CD4-positive, alpha-beta T cell (primary cell): ENCODE data around the gene G6PC3. TPM values are rescaled to one million over a fixed set of nuclear protein-coding genes. Genes with fewer than 3 reads are reported as not detected.

Source experiments
- ATAC-seq: fragments of 200-7000 bp; cut with Tn5 transposase; one replicate; pipeline ENCODE4 v1.10.0; 2022; ENCODE audit warnings: mild to moderate bottlenecking; ENCODE audit not compliant: poor library complexity
- CTCF ChIA-PET: fragments of 350-600 bp; sonication (Branson Sonifier 250); formaldehyde crosslinking; loops from one replicate; lab custom pipeline; 2021; ENCODE audit warnings: antibody characterized with exemption, inconsistent platforms; lab: Charles Lee
- POLR2A ChIA-PET: fragments of 350-600 bp; sonication (Branson Sonifier 250); formaldehyde crosslinking; loops from one replicate; lab custom pipeline; 2021; ENCODE audit warnings: antibody characterized with exemption, inconsistent platforms; lab: Charles Lee
- DNase-seq, 14 experiments: peaks; one replicate each; pipeline ENCODE4 v3.0.0-alpha.2; 2013 to 2020; ENCODE audit warnings: mixed read lengths in 2 of 14
- H3K27ac ChIP-seq, 2 donors: one replicate each; pipeline versions ENCODE4 v1.5.1 to v1.7.0; 2013; ENCODE audit warnings: low read length in 2 of 2, low read depth in 1 of 2, mild to moderate bottlenecking in 1 of 2
- H3K27me3 ChIP-seq, 2 experiments: 1 replicate in 1 of 2; 2 replicates in 1 of 2; pipeline versions ENCODE4 v1.6.1 to v1.7.0; 2013; ENCODE audit warnings: low read length in 2 of 2, control low read depth in 1 of 2, mild to moderate bottlenecking in 1 of 2, moderate library complexity in 1 of 2; ENCODE audit not compliant: insufficient read depth in 2 of 2, control insufficient read depth in 1 of 2
- H3K36me3 ChIP-seq: one replicate; pipeline ENCODE4 v1.6.1; 2013; ENCODE audit warnings: low read length, control low read depth; ENCODE audit not compliant: insufficient read depth
- H3K4me1 ChIP-seq: one replicate; pipeline ENCODE4 v1.6.1; 2013; ENCODE audit warnings: low read length, control low read depth; ENCODE audit not compliant: insufficient read depth
- H3K4me3 ChIP-seq: one replicate; pipeline ENCODE4 v1.5.1; 2013; ENCODE audit warnings: mild to moderate bottlenecking, low read length, moderate library complexity
- H3K9me3 ChIP-seq, 2 experiments: 1 replicate in 1 of 2; 2 replicates in 1 of 2; pipeline versions ENCODE4 v1.6.1 to v1.7.0; 2013; ENCODE audit warnings: low read length in 2 of 2, mild to moderate bottlenecking in 2 of 2, control low read depth in 1 of 2, moderate library complexity in 1 of 2; ENCODE audit not compliant: control insufficient read depth in 1 of 2, insufficient read depth in 1 of 2
- H3K27ac Mint-ChIP-seq: one replicate; pipeline ENCODE4 v1.8.0; 2020; ENCODE audit warnings: mixed read lengths
- H3K27me3 Mint-ChIP-seq: one replicate; pipeline ENCODE4 v1.8.0; 2021; ENCODE audit warnings: mixed read lengths
- H3K36me3 Mint-ChIP-seq: one replicate; pipeline ENCODE4 v1.8.0; 2021; ENCODE audit warnings: low read depth, mixed read lengths
- H3K4me1 Mint-ChIP-seq: one replicate; pipeline ENCODE4 v1.8.0; 2021; ENCODE audit warnings: low read depth, mixed read lengths
- H3K4me3 Mint-ChIP-seq: one replicate; pipeline ENCODE4 v1.8.0; 2020; ENCODE audit warnings: mild to moderate bottlenecking, mixed read lengths
- H3K9me3 Mint-ChIP-seq: one replicate; pipeline ENCODE4 v1.8.0; 2020; ENCODE audit warnings: mixed read lengths
- intact Hi-C, 2 experiments: fragments of 100-400 bp; cut with DNase I in 1 of 2; cut with micrococcal nuclease in 1 of 2; formaldehyde crosslinking; loops; one replicate each; pipeline versions ENCODE4 v1.15.1 to v1.9.0; 2023 to 2025; cut with DNase I, micrococcal nuclease
- total RNA-seq, 174 experiments: library from RNA in 2 of 174; stranded (reverse) in 2 of 174; gene quantifications; one replicate each; pipeline ENCODE4 v1.2.3 and lab custom pipeline; 2021 to 2026
- TF ChIP-seq, protein P1 (sequence below): fragments of 200-600 bp; IDR thresholded peaks from one replicate; pipeline ENCODE4 v1.8.0; 2022; ENCODE audit warnings: antibody characterized with exemption, mild to moderate bottlenecking

The G6PC3 gene
- total RNA-seq, 2 experiments from 2014 or later = 5.6 to 5.8 TPM

- Mint-ChIP-seq H3K4me3 (no peak overlapping the region), H3K9me3 (no peaks in the 10 kb centered on the region), H3K36me3 (peaks cover 73% of the 10 kb centered on the region), H3K27ac (no peak overlapping the region), H3K27me3 (no peaks in the 10 kb centered on the region), H3K4me1 (no peaks in the 10 kb centered on the region)
- H3K27me3 ChIP-seq = no peaks in the 10 kb centered on the region
- TF ChIP-seq, protein P1, sequence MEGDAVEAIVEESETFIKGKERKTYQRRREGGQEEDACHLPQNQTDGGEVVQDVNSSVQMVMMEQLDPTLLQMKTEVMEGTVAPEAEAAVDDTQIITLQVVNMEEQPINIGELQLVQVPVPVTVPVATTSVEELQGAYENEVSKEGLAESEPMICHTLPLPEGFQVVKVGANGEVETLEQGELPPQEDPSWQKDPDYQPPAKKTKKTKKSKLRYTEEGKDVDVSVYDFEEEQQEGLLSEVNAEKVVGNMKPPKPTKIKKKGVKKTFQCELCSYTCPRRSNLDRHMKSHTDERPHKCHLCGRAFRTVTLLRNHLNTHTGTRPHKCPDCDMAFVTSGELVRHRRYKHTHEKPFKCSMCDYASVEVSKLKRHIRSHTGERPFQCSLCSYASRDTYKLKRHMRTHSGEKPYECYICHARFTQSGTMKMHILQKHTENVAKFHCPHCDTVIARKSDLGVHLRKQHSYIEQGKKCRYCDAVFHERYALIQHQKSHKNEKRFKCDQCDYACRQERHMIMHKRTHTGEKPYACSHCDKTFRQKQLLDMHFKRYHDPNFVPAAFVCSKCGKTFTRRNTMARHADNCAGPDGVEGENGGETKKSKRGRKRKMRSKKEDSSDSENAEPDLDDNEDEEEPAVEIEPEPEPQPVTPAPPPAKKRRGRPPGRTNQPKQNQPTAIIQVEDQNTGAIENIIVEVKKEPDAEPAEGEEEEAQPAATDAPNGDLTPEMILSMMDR = no peak
- intact Hi-C loops = loop anchor here in 1 of 2 experiments (5.0 to 10.0 kb wide), 2 partner anchors 276 to 859 kb away; partner anchors contain the start of gene CCDC200
- H3K4me3 ChIP-seq = no peak overlapping the region
- H3K36me3 ChIP-seq = peaks cover 50% of the 10 kb centered on the region
- DNase-seq (no peak), ATAC-seq (no peak)
- H3K4me1 ChIP-seq = peaks cover 6% of the 10 kb centered on the region
- H3K9me3 ChIP-seq = no peaks in the 10 kb centered on the region
- ChIA-PET CTCF (interaction anchor here (0.9 kb wide), 1 partner anchor 40 kb away, joined by 3 read pairs; the partner anchor contains the start of gene HDAC5), POLR2A (no interaction called here)
- H3K27ac ChIP-seq = no peak overlapping the region
Observed at GRCh38 chr17:44083250-44083849, 12.8 kb downstream of the G6PC3 start.

GRCh38 chr17:44084131-44084538, 13.6 kb downstream of the G6PC3 start:
- Histone ChIP-seq H3K27ac (no peak overlapping the region), H3K4me1 (peaks cover 6% of the 10 kb centered on the region), H3K9me3 (no peaks in the 10 kb centered on the region), H3K4me3 (no peak overlapping the region), H3K27me3 (no peaks in the 10 kb centered on the region), H3K36me3 (peaks cover 50% of the 10 kb centered on the region)
- peak overlapping the region; percentile 20 for H3K27ac Mint-ChIP-seq
- no peaks in the 10 kb centered on the region for H3K4me1 Mint-ChIP-seq
- TF ChIP-seq, protein P1 = no peak
- H3K9me3 Mint-ChIP-seq = no peaks in the 10 kb centered on the region
- no peak for ATAC-seq
- DNase-seq = peak in 5 of 14 experiments; percentile 7 to 43 (median 13)
- CTCF ChIA-PET = no interaction called here
- H3K36me3 Mint-ChIP-seq = peaks cover 73% of the 10 kb centered on the region
- POLR2A ChIA-PET = no interaction called here
- intact Hi-C loops = loop anchor here in 1 of 2 experiments (5.0 to 10.0 kb wide), 2 partner anchors 277 to 859 kb away; partner anchors contain the start of gene CCDC200
- H3K4me3 Mint-ChIP-seq = no peak overlapping the region
- H3K27me3 Mint-ChIP-seq = no peaks in the 10 kb centered on the region

DNA sequence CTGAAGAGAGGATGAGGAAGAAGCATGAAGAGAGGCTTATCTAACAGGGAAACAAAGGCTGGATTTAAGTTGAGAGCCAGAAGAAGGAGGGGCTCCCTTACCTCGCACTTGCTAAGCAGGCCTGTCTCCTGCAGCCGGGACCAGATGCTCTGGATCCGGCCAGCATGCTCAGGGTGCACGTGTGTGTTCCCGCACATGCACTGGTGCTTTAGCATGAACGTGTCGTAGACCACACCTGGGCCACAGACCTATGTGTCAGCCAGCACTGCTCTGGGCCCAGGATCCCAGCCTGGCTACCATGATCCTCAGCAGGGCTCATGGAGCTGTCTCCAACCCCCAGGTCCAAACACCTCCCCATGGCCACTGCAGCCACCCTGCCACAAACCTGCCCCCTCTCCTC, 14.4 kb downstream of the G6PC3 start:
- H3K4me3 ChIP-seq = no peak overlapping the region
- H3K36me3 ChIP-seq = peaks cover 46% of the 10 kb centered on the region
- POLR2A ChIA-PET = no interaction called here
- H3K9me3 ChIP-seq = no peaks in the 10 kb centered on the region
- no peak for DNase-seq
- H3K36me3 Mint-ChIP-seq = peaks cover 69% of the 10 kb centered on the region
- intact Hi-C loops = loop anchor here in 1 of 2 experiments (5.0 to 10.0 kb wide), 2 partner anchors 278 to 860 kb away; partner anchors contain the start of gene CCDC200
- H3K27ac ChIP-seq = no peak overlapping the region
- no peaks in the 10 kb centered on the region for H3K9me3 Mint-ChIP-seq
- peaks cover 6% of the 10 kb centered on the region for H3K4me1 ChIP-seq
- no peak overlapping the region for H3K4me3 Mint-ChIP-seq
- ATAC-seq = no peak
- TF ChIP-seq, protein P1 = no peak
- H3K4me1 Mint-ChIP-seq = no peaks in the 10 kb centered on the region
- H3K27me3 Mint-ChIP-seq = no peaks in the 10 kb centered on the region
- CTCF ChIA-PET = no interaction called here
- H3K27me3 ChIP-seq = no peaks in the 10 kb centered on the region
- no peak overlapping the region for H3K27ac Mint-ChIP-seq
